Ishikawa (cell line): Measurements from ENCODE around the gene AKR1B15.

Experiments
- CEBPB ChIP-seq: IDR thresholded peaks from 2 replicates; pipeline ENCODE4 v1.6.1; 2012
- CREB1 ChIP-seq: IDR thresholded peaks from 2 replicates; pipeline ENCODE4 v1.6.1; 2012; ENCODE audit warnings: low read depth
- EGR1 ChIP-seq: IDR thresholded peaks from 2 replicates; pipeline ENCODE4 v1.6.1; 2012
- EP300 ChIP-seq: IDR thresholded peaks from 2 replicates; pipeline ENCODE4 v1.6.1; 2012; ENCODE audit warnings: borderline replicate concordance
- FOXM1 ChIP-seq: IDR thresholded peaks from 2 replicates; pipeline ENCODE4 v1.6.1; 2012; ENCODE audit warnings: low read depth, borderline replicate concordance
- MAX ChIP-seq: IDR thresholded peaks from 2 replicates; pipeline ENCODE4 v1.6.1; 2012
- RAD21 ChIP-seq: IDR thresholded peaks from 2 replicates; pipeline ENCODE4 v1.6.1; 2012; ENCODE audit warnings: low read depth
- TAF1 ChIP-seq: IDR thresholded peaks from 2 replicates; pipeline ENCODE4 v1.6.1; 2012; ENCODE audit warnings: low read depth, mild to moderate bottlenecking
- TCF12 ChIP-seq: IDR thresholded peaks from 2 replicates; pipeline ENCODE4 v1.6.1; 2012; ENCODE audit warnings: low read depth
- TEAD4 ChIP-seq: IDR thresholded peaks from 2 replicates; pipeline ENCODE4 v1.6.1; 2012
- YY1 ChIP-seq: IDR thresholded peaks from 2 replicates; pipeline ENCODE4 v1.6.1; 2012; ENCODE audit warnings: low read depth
- TF ChIP-seq, protein P1 (sequence below): IDR thresholded peaks from 2 replicates; pipeline ENCODE4 v1.6.1; 2012; ENCODE audit warnings: low read depth, mild to moderate bottlenecking
- TF ChIP-seq, protein P2 (sequence below): IDR thresholded peaks from 2 replicates; pipeline ENCODE4 v1.6.1; 2012

DNA sequence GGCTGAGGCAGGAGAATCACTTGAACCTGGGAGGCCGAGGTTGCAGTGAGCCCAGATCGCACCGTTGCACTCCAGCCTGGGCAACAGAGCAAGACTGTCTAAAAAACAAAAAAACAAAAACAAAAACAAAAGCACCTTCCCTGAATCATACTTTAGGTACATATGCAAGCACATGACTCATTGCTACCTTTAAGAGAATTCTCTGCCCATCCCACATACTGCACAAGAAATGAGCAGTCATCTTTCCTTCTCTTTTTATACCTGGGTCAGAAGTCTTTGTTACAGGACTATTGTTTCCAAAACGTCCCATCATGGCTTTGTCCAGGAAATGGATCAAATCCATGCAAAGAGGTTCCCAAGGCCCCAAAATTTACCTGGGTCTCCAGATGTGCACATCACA is 43.1 kb upstream of the AKR1B15 start:
- TF ChIP-seq, protein P1, sequence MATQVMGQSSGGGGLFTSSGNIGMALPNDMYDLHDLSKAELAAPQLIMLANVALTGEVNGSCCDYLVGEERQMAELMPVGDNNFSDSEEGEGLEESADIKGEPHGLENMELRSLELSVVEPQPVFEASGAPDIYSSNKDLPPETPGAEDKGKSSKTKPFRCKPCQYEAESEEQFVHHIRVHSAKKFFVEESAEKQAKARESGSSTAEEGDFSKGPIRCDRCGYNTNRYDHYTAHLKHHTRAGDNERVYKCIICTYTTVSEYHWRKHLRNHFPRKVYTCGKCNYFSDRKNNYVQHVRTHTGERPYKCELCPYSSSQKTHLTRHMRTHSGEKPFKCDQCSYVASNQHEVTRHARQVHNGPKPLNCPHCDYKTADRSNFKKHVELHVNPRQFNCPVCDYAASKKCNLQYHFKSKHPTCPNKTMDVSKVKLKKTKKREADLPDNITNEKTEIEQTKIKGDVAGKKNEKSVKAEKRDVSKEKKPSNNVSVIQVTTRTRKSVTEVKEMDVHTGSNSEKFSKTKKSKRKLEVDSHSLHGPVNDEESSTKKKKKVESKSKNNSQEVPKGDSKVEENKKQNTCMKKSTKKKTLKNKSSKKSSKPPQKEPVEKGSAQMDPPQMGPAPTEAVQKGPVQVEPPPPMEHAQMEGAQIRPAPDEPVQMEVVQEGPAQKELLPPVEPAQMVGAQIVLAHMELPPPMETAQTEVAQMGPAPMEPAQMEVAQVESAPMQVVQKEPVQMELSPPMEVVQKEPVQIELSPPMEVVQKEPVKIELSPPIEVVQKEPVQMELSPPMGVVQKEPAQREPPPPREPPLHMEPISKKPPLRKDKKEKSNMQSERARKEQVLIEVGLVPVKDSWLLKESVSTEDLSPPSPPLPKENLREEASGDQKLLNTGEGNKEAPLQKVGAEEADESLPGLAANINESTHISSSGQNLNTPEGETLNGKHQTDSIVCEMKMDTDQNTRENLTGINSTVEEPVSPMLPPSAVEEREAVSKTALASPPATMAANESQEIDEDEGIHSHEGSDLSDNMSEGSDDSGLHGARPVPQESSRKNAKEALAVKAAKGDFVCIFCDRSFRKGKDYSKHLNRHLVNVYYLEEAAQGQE = no peak
- TF ChIP-seq YY1 (no peak), MAX (no peak), TAF1 (no peak), EP300 (no peak), TEAD4 (no peak), RAD21 (no peak), TCF12 (no peak), CREB1 (no peak), FOXM1 (no peak), EGR1 (no peak), CEBPB (no peak)
- TF ChIP-seq, protein P2, sequence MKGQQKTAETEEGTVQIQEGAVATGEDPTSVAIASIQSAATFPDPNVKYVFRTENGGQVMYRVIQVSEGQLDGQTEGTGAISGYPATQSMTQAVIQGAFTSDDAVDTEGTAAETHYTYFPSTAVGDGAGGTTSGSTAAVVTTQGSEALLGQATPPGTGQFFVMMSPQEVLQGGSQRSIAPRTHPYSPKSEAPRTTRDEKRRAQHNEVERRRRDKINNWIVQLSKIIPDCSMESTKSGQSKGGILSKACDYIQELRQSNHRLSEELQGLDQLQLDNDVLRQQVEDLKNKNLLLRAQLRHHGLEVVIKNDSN = no peak
